Activated CD8-positive, alpha-beta memory T cell treated with anti-CD3 and anti-CD28 coated beads, Interleukin-2, amount 50 U/mL, for 4 hours (primary cell): Measurements from ENCODE around the gene KRT10.
"Not testable (repeated sequence)": the region's sequence is repeated elsewhere in the genome, so short reads cannot be mapped to it uniquely, and the experiment has no call there.

Experiments used
- DNase-seq: peaks from one replicate; pipeline ENCODE4 v3.0.0-alpha.2; 2020

KRT10 gene

DNA sequence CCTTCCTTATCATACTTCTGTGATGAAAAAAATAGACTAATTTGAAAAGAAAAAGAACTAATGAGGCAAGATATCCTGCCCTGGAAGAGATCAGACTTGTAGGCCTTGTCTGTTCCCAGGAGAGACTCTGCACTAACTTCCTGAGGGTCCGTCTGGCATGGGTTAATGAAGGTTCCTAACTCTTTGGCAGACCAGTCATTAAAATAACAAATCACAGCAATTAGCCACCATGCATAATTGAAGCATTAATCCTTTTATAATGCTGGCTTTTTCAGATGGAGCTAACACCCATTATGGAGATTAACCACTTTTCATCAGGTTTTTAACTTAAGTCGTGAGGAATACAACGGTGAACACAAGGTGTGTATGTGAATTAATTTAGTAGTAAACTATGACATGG is 10.4 kb upstream of the KRT10 start:
- no peak for DNase-seq

DNA sequence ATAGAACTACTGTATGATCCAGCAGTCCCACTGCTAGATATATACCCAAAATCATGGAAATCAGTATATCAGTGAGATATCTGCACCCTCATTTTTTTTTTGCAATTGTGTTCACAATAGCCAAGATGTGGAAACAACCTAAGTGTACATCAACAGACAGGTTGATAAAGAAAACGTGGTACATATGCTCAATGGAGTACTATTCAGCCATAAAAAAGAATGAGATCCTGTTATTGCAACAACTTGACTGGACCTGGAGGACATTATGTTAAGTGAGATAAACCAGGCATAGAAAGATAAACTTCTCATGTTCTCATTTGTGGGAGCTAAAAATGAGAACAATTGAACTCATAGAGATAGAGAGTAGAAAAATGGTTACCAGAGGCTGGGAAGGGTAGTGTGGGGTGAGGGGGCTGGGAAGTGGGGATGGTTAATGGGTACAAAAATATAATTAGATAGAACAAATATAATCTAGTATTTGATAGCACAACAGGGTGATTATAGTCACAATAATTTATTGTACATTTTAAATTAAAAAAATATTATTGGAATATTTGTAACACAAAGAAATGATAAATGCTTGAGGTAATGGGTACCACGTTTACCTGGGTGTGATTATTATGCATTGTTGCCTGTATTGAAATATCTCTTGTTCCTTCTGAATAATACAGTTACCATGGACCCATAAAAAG is 7.8 kb upstream of the KRT10 start:
- no peak for DNase-seq

DNA sequence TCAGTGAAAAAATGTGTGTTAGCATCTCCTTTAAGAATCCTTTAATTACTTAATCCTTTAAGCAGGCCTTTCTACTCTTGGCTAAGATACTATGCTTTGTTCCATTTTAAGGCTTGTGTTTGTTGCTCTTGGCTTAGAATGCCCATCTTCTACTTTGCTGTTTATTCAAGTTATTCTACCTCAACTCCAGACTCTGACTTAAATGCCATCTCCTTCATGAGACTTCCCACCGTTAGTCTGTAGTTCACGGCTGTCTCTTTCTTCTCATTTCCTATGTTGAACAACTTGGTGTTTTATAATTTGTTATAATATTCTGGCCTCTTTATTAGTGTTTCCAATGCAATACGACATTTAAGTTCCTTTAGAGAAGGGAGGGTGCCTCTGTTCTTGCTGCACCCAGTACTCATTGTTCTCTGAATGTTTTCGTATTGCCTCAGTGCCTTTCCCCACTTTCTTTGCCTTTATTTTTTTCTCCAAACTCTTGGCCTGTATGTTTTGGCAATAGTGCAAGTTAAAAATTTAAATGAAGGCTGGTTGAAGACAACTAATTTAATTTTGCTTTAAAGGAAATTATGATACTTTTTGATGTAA is 6.1 kb upstream of the KRT10 start:
- no peak for DNase-seq

DNA sequence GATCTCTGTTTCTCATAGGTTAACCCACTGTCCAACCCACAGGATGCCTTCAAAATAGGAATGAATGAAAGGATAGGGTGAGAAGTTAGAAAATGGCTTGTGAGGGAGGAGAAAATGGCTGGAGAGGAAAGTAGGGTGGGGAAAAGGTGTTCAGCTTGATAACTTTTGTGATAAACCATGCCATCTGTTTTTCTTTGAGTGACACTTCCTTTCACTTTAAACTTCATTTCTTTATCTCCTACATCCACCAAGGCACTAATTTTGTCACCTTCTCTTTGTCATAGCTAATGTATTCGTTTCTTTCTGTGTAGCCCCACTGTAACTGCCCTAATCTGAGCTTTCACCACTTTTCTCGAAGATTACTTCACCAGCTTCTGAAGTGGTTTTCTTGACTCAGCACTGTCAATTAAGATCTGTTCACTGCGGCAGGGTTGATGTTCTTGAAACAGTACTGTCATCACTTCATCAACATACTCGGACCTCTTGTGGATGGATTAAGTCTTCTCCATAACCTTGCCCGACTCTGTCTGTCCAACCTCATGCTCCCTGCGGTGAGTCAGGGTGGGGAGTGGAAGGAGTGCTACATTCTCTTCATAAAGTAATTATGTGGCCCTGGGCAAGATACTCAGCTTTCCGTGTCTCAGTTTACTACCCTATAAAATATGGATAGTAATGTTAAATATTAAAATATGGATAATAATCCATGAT is 5.5 kb upstream of the KRT10 start:
- no peak for DNase-seq

DNA sequence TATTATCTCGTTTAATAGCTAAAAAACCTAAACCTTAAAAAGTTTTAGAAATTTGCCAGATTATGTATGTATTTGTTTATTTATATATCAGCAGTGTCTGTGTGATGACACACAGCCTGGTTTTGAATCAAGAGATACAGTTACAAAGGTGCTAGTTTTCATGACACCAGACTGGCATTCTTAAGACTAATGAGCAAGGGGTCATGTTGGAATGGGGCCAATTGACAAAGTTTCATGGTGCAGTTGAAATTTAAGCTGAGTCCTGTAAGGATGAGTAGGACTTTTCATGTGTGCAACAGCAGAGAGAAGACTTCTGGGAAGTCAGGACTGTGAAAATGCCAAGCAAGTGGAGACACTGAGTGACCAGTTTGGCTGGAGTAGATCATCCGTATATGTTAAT is 3.2 kb upstream of the KRT10 start:
- no peak for DNase-seq

DNA sequence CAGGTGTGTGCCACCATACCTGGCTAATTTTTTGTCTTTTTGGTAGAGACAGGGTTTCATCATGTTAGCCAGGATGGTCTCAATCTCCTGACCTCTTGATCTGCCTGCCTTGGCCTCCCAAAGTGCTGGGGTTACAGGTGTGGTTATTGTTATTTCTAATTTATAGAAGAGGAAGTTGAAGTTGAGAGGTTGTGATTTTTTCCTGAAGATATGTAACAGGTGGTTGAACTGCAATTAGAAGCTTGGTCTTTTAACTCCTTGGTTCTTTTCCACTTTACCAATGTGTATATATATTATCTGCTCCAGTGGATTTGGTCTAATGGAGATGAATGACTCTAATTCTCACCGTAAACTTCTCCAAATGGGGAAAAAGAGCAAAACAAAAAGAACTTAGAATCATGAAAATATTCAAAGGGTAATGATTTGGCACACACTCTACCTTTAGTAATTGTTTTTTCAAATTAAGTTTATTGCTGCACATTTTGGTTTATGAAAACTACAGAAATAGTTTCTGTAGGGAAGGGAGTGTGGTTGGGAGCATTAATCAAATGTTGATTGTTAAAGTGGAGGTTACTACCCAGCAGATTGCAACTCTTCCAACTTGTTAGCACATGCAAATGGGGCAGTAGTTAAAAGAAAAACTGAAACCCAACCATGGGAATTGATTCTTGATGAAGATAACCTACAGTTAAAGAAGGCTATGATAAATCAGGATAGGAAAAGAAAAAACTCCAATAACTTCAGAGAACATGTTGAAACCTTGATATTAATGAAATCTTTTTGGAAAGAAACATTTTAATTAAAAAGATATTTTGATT is 1.8 kb upstream of the KRT10 start:
- DNase-seq: no peak

DNA sequence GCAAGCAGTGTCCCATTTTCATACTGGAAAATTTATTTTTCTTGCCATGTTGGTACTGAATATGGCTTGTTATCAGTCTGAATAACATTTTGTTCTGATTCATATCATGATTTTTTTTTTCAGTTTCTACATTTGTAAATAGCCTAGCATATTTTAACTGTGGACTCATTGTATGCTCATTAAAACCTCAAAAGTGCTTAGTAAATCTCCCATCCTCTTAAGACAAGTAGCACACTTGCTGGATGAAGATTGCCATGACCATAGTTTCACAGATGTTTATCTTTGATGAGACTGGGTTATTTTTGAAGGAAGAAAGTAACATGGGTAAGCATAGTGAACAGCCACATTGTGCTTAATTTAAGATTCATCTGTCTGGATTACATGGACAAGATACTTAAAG is 878 bp downstream of the KRT10 start:
- DNase-seq: no peak

DNA sequence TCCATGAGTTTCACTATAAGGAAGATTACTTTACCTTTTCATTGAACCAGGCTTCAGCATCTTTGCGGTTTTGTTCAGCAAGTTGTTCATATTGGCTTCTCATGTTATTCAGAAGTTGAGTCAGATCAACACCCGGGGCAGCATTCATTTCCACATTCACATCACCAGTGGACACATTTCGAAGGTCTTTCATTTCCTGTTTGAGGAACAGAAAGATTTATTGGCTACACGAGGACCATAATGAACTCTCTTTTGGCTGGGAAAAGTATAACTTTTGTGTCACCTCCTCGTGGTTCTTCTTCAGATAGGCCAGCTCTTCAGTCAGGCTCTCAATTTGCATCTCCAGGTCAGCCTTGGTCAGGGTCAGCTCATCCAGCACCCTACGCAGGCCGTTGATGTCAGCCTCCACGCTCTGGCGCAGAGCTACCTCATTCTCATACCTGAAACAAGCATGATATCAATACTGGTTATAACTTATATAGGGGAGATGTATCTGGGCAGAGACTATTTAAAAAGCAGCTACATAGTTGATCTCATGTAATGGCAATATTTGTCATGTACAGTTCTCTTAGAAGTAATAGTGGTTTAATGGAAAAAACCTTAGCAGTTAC is 2.1 kb downstream of the KRT10 start:
- no peak for DNase-seq

DNA sequence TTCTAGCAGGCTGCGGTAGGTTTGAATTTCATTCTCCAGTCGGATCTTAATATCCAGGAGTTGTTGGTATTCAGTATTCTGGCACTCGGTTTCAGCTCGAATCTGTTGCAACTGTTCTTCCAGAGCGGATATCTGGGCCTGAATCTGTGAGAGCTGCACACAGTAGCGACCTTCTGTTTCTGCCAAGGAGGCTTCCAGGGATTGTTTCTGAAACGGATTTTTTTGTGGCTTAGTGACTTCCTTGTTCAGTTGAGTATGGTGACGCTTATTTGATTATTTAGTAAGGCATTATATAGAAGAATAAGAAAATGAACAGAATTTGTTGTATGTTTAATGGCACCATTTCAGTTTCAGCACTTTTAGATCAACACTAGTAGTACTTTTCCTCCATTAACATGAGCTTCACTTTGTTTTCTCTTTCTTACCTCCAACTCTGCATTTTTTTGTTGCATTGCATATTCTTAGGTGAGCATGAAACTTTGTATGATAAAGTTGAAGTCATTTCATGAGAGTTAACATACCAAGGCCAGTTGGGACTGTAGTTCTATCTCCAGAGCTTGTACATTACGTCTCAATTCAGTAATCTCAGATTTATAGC is 2.8 kb downstream of the KRT10 start:
- DNase-seq: no peak

DNA sequence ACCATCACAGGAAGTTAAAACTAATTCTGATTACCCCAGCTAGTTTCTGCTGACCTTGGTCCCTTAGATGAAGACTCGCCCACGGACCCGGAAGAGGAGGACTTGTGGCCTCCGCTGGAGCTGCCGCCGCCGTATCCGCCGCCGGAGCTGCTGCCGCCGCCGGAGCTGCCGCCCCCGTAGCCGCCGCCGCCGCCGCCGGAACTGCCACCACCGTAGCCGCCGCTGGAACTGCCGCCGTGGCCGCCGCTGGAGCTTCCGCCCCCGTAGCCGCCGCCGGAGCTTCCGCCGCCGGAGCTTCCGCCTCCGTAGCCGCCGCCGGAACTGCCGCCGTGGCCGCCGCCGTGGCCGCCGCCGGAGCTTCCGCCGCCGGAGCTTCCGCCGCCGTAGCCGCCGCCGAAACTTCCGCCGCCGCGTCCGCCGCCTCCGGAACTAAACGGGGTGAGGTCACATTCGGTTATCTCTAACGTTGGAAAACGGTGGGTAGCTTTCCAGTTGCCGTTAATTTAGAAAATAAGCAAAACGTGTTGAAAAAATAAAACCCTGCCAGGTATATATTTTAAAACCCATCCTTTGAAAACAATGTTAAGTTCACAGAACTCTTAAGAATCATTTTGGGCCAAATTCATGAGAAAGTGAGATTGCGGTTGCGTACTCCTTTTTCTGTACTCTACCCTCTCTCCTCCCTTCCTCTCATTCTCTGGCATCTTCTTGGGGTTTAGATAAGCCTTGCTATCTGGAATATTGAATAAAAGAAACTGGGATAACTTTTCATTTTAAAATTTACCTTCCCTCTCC is 3.5 kb downstream of the KRT10 start:
- DNase-seq: peak; percentile 81

DNA sequence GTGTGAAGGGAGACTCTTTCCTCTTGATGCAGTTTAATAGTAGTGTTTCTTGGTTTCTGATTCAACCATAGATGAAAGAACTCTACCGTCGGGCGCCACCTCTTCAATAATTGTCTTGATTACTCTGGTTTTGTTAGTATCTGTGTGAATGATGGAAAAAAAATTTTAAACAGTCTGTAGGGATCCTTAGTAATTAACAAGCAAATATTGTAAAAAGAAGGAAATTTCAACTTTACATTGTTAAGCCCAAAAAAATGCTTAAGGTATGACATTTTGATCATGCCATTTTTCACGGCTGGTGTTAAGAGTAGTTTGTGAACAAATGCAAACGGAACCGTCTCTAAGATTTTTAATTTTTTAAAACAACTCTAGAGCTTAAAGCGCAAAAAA is 4.1 kb downstream of the KRT10 start:
- no peak for DNase-seq

DNA sequence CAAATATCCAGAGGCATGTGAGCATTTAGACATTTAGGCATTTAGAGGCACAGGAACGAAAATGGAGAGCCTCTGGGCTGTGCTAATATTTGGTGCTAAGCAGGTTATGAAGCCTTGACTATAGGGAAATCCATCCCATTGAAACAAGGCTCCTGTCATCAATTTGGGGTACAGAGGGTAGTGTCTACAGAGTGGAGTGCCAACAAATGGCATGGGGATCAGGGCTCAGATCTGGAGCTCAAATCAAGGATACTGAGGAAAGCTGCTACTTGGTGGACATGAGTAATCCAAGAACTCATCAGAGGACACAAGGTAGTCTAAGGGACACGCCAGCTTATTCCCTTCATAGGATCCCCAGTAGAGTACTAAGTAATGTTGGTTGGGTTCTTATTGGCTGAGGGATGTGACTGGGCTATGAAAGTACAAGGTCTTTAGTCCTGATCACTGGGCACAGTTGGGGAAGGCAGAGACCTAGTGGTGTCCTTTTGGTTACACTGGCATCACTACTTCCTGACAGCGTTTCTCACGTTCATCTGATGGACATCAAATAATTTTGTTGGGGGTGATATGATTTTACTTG is 5.2 kb downstream of the KRT10 start:
- no peak for DNase-seq

DNA sequence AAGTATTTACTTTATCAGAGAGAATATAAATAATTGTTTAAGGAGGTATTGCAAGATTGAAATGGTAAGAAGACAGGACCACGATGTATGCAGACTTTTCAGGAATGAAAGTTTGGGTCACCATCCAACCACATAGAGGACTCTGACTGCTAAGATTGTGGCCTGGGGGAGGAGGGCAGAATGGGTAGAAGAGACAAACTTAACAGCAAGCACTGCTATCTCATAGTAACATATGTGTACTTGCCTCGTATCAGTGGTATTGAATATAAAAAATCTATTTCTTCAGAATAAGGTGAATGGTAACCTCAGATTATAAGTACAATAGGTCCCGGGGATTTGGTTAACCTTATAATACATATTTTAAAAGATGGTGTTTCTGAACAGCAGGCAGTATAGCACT is 5.8 kb downstream of the KRT10 start:
- no peak for DNase-seq

DNA sequence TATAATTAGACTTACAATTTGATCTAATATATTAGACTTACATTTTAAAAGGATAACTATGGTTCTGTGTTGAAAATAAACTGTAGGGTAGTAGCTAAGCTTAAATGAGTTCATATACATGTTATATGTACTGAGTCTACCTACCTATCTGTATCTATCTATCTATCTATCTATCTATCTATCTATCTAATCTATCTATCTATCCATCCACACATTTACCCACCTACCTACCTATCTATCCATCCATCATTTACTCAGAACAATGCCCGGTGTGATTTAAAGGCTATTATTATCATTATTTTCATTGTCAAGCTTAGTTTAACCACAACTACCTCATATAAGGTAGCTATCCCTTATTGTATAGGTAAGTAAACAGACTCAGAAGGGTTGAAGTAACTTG is 7.0 kb downstream of the KRT10 start:
- DNase-seq: no peak

DNA sequence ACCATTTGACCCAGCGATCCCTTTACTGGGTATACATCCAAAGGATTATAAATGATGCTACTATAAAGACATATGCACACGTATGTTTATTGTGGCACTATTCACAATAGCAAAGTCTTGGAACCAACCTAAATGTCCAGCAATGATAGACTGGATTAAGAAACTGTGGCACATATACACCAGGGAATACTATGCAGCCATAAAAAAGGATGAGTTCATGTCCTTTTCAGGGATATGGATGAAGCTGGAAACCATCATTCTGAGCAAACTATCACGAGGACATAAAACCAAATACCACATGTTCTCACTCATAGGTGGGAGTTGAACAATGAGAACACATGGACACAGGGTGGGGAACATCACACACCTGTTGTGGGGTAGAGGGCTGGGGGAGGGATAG is 7.8 kb downstream of the KRT10 start:
- DNase-seq: not testable (repeated sequence)

DNA sequence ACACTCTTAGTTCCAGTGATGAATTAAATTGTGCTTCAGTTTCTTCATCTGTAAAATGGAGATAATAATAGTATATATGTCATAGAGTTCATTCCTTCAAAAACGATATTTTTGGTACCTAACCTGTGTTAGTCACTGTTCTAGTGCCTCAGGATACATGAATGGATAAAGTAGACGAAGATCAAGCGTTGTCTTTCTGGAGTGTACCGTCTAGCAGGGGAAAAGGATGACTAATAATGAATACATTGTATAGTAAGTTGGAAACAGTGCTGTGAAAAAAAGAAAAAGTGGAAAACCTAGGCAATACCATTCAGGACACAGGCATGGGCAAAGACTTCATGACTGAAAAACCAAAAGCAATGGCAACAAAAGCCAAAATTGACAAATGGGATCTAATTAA is 8.6 kb downstream of the KRT10 start:
- no peak for DNase-seq

DNA sequence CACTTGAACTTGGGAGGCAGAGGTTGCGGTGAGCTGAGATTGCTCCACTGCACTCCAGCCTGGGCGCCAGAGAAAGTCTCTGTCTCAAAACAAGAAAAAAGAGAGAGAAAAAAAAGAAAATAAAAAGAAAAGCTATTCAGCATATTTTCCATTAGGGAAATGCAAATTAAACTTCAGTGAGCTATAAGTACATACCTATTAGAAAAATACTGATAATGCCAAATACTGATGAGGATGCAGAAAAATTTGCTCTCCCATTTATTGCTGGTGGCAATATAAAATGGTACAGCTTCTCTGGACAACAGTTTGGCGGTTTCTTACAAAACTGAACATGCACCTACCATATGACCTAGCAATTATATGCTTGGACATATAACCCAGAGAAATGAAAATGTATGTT is 9.8 kb downstream of the KRT10 start:
- no peak for DNase-seq

DNA sequence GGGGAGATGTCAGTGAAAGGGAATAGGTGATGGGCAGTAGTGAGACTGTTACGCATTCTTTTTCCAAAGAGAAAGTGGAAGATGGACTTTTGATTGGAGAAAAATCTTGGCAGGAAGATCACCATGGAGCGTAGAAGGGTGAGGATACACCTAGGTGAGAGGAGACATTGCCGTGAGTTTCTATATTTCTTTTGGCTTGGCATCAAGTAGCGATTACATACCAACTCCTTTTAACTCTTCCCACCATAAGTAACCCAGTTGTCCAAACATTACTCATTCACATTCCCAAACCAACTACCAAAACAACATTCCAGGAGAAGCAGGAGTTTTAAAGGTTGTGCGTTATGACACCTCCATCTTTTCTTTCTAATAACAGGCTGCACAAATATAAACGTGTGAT is 11.9 kb downstream of the KRT10 start:
- no peak for DNase-seq

DNA sequence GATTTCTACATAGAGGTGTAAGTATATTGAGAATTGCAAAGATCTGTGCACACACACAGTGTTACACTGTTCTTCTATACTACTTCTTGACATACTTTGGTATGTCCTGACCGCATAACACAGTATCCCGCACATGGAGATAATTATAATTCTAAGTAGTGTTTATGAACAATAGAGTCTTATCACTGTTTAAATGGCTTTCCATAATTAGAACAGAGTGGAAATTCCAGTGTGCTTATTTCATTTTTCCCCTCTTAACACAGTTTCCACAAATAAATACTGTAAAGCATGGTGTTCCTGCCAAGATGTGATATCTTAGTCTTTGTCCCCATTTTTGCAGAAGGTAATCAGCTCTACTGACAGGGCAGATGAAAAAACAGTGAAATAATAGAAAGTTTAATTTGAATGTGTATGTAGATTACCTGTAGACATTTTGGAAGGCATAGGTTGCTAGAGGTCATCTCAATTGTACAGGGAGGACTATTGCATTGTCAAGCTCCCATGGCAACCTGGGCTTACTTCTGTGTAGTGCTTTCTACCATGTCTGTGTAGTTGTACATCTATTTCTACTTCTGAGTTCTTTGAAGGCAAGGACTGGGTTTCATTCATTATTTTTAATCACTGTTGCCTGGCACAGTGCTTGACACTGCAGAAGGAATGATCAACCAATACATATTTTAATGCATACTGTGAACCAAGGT is 12.5 kb downstream of the KRT10 start:
- no peak for DNase-seq

DNA sequence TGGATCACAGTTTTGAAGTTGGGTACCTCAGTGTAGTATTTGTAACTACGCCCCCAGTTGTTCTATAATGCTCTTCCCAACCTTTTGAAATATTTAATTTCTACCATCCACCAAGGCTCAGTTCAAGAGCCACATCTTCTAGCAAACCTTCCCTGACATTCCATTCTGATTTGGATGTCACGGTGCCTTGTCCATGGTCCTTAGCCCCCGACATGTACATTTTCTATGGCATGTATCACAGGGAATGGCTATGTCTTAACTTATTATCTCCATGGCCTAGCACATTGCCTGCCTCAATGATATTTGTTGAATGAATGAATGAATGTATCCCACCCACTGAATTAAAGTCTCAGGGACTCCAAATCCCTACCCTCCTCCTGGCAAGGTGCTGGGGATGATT is 16.3 kb downstream of the KRT10 start:
- no peak for DNase-seq

DNA sequence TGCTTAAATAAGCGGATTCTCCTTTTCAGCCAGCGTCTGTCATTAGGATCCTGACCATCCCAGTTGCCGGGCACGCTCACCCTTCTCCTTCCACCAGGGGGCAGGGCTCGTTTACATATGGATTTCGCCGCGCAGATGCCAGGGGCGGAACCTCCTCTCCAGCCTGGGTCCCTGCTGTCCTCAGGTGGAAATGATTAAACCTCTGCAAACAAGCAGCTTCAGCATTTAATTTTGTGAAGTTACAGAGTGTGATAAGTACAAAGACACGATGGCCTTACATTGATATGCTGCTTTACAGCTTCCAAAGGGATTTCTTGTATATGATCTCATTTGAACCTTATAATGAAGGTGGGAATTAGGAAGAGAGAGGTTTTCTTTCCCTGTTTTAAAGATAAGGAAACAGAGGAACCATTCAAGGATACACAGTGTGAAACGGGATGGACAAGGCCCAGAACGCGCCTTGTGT is 18.8 kb downstream of the KRT10 start:
- peak; percentile 75 for DNase-seq
